ENCODE data around the gene LCE2B.
"Not testable (repeated sequence)": the region's sequence is repeated elsewhere in the genome, so short reads cannot be mapped to it uniquely, and the experiment has no call there.

The LCE2B gene

GRCh38 chr1:152673016-152673415 lies 12.9 kb upstream of the LCE2B start:
- Histone ChIP-seq H3K4me3 (replicated peaks; ENCODE audit: low read depth, low read length) (no peak overlapping the region), H3K36me3 (ENCODE audit: control insufficient read depth, insufficient read depth, low read length) (no peaks in the 10 kb centered on the region), H3K27me3 (replicated peaks; ENCODE audit: control insufficient read depth, insufficient read depth, low read length) (no peaks in the 10 kb centered on the region)
- TF ChIP-seq CTCF (IDR thresholded peaks at IDR 0.05; ENCODE audit: insufficient read depth, low read length, poor library complexity, severe bottlenecking): no peak
- DNase-seq (ENCODE audit: extremely low read depth, insufficient read length): no peak

DNA sequence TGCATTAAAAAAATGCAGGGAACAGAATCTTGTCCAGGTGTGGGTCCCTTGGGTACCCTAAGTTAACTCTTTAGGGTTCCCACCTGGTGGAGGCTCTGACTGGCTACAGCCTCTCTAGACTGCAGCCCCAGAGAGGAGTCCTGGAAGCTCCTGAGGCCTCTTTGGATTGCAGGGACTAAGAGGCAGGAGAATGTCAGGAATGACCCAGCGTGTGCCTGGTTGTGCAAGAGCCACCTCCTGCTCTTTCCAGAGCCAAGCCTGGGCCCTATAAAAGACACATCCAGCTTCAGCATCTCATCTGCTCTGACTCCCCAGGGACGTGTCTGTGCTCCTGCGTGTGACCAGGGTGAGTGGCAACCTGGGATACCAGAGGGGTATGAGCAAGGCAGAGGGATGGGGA lies 10.9 kb upstream of the LCE2B start, which contains the start of gene LCE2C:
LCE2C (plus strand) TSS at position 297 of the 400 bp plus-strand sequence. CDS start 737 bp downstream, outside the sequence.
- H3K4me3 ChIP-seq (replicated peaks; ENCODE audit: low read depth, low read length); H3K36me3 ChIP-seq (ENCODE audit: control insufficient read depth, insufficient read depth, low read length); H3K27me3 ChIP-seq (replicated peaks; ENCODE audit: control insufficient read depth, insufficient read depth, low read length); DNase-seq (ENCODE audit: extremely low read depth, insufficient read length): not testable (repeated sequence)

GRCh38 chr1:152679459-152679858 lies 6.5 kb upstream of the LCE2B start:
- Histone ChIP-seq H3K27me3 (replicated peaks; ENCODE audit: control insufficient read depth, insufficient read depth, low read length) (no peaks in the 10 kb centered on the region), H3K36me3 (ENCODE audit: control insufficient read depth, insufficient read depth, low read length) (no peaks in the 10 kb centered on the region), H3K4me3 (replicated peaks; ENCODE audit: low read depth, low read length) (no peak overlapping the region)
- DNase-seq (ENCODE audit: extremely low read depth, insufficient read length): no peak
- TF ChIP-seq CTCF (IDR thresholded peaks at IDR 0.05; ENCODE audit: insufficient read depth, low read length, poor library complexity, severe bottlenecking): no peak

DNA sequence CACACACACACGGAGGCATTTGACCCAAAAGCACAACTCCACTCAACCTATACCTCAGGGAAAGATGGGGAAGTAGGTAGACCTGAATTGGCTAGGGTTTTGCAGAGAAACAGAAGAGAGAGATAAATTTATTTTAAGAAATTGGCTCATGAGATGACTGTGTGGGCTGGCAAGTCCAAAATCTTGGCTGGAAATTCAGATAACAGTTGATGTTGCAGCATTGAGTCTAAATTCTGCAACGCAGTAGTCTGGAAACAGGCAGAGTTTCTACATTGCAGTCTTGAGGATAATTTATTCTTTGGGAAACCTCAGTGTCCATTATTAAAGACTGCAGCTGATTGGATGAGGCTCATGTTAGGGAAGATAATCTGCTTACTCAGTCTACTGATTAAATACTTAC lies 4.3 kb upstream of the LCE2B start:
- no peaks in the 10 kb centered on the region for H3K27me3 ChIP-seq (replicated peaks; ENCODE audit: control insufficient read depth, insufficient read depth, low read length)
- no peak for DNase-seq (ENCODE audit: extremely low read depth, insufficient read length)
- no peaks in the 10 kb centered on the region for H3K36me3 ChIP-seq (ENCODE audit: control insufficient read depth, insufficient read depth, low read length)
- TF ChIP-seq CTCF (IDR thresholded peaks at IDR 0.05; ENCODE audit: insufficient read depth, low read length, poor library complexity, severe bottlenecking): no peak
- H3K4me3 ChIP-seq (replicated peaks; ENCODE audit: low read depth, low read length): no peak overlapping the region

- no peaks in the 10 kb centered on the region for H3K27me3 ChIP-seq (replicated peaks; ENCODE audit: control insufficient read depth, insufficient read depth, low read length)
- TF ChIP-seq CTCF (IDR thresholded peaks at IDR 0.05; ENCODE audit: insufficient read depth, low read length, poor library complexity, severe bottlenecking): no peak
- no peak for DNase-seq (ENCODE audit: extremely low read depth, insufficient read length)
- H3K4me3 ChIP-seq (replicated peaks; ENCODE audit: low read depth, low read length): no peak overlapping the region
- no peaks in the 10 kb centered on the region for H3K36me3 ChIP-seq (ENCODE audit: control insufficient read depth, insufficient read depth, low read length)
Observed at GRCh38 chr1:152683846-152684245, 2.1 kb upstream of the LCE2B start.

DNA sequence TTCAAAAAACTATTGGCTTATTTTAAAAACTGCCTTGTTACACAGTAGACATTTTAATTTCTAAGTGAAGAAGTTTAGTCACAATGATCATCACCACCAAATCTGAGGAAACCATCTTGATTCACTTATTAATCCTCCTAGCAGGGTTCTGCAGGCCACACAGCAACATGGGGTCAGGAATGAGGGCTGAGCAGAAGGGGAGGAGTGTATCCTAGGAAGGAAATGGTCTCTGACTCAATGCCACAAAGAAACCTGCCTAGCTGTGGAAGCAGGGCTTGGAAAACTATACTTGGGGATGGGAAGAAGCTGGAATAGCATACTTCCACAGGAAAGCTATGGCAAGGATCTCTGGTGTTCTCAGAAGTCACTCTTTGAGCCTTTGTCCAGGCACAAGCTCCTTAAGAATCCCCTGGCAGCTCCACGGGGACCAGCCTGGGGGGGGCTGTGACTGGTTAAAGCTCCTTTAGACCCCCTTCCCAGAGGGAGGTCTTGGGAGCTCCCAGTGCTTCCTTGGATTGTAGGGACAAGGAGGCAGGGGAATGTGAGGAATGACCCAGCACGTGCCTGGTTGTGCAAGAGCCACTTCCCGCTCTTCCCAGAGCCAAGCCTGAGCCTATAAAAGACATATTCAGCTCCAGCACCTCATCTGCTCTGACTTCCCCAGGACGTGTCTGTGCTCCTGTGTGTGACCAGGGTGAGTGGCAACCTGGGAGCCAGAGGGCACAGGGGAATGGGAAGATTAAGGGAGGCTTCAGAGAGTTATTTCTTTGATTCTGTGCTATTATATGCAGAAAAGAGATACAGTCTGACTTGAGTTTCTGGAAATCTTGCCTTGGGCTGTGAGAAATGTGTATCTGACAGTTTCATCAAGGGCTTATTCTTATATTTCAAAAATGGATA lies 12.0 kb downstream of the LCE2B start, which contains the start of gene LCE2A:
LCE2A (plus strand) TSS at position 645 of the 900 bp plus-strand sequence. CDS start 557 bp downstream, outside the sequence.
- no peak for DNase-seq (ENCODE audit: extremely low read depth, insufficient read length)
- Histone ChIP-seq H3K27me3 (replicated peaks; ENCODE audit: control insufficient read depth, insufficient read depth, low read length) (no peaks in the 10 kb centered on the region; the same call in 1 of the 2 replicates), H3K36me3 (ENCODE audit: control insufficient read depth, insufficient read depth, low read length) (no peaks in the 10 kb centered on the region), H3K4me3 (replicated peaks; ENCODE audit: low read depth, low read length) (no peak within 1 kb of the TSS)
- no peak for TF ChIP-seq CTCF (IDR thresholded peaks at IDR 0.05; ENCODE audit: insufficient read depth, low read length, poor library complexity, severe bottlenecking)
